DMS153 treated with DMSO at 0.1 percent for 48 hours (cell line): Measurements from ENCODE around the gene MRGPRE.

Source experiments
- DNase-seq: peaks from one replicate; lab custom pipeline; 2025; ENCODE audit not compliant: unreplicated experiment; lab: John Stamatoyannopoulos, UW

Gene MRGPRE

DNA sequence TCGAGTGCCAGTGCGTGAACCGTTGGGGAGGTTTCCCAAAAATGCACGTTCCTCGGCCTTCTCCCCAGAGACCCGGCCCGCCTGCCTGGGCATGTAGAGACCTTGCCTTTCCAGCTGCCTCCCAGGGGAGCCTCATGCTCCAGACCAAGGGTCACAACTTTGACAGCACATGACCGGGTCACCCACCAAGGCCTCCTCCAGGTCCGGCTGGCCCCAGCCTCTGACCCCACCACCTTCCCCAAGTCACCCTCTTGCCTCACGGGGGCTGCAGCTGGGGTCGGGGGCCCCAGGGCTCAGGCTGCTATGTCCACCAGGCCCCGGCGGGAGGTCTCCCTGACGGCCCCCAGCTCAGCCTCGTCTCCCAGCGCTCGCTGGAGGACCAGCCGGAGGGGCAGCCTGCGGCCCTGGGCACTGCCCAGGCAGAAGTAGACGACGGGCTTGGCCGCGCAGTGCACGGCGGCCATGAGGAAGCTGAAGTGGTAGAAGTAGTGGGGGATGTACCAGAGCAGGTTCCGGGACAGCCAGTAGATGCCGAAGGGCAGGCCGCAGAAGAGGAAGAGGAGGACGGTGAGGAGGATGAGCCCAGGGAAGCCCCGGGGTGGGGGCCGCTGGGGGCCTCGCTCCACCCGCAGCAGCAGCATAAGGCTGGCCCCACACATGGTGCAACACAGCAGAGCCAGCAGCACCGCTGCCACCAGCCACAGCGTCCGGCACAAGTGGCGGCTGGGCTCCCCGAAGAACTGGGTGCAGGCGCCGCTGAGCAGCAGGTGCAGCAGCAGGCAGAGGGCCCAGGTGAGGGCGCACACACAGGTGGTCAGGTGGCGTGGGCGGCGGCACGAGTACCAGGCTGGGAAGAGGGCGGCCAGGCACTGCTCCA lies 4.4 kb downstream of the MRGPRE start:
- DNase-seq: no peak

DNA sequence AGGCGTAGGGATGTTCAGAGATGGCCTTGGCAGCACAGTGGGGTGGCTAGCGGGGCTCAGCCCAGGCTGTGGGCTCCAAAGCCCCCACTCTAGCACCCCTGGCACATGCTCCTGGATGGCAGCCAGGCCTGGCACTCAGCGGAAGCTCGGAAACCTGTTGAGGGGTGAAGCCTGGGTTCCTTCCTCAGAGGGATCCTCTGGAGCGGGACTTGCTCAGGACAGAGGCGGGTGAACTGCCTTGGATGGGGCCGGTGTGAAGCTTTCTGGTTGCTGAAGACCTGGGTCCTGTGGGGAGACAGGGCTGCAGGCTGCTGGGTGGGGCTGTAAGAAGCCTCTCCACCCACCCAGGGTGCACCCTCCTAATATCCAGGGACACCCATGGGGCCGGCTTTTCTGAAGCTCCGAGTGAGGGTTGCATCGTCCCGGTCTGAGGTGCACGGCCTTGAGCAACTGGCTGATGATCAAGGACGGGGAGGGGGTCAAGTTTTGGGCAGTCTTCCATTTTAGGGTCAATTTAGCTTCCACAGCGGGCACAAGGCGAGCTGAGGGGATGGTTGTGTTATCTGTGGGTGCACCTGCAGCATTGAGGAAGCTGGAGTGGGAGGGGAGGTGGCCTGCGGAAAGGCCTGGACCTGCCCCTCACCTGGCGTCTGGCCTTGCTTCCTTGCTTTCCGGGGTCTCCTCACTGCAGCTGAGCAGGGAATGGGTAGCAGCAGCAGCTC lies 5.2 kb downstream of the MRGPRE start:
- no peak for DNase-seq

DNA sequence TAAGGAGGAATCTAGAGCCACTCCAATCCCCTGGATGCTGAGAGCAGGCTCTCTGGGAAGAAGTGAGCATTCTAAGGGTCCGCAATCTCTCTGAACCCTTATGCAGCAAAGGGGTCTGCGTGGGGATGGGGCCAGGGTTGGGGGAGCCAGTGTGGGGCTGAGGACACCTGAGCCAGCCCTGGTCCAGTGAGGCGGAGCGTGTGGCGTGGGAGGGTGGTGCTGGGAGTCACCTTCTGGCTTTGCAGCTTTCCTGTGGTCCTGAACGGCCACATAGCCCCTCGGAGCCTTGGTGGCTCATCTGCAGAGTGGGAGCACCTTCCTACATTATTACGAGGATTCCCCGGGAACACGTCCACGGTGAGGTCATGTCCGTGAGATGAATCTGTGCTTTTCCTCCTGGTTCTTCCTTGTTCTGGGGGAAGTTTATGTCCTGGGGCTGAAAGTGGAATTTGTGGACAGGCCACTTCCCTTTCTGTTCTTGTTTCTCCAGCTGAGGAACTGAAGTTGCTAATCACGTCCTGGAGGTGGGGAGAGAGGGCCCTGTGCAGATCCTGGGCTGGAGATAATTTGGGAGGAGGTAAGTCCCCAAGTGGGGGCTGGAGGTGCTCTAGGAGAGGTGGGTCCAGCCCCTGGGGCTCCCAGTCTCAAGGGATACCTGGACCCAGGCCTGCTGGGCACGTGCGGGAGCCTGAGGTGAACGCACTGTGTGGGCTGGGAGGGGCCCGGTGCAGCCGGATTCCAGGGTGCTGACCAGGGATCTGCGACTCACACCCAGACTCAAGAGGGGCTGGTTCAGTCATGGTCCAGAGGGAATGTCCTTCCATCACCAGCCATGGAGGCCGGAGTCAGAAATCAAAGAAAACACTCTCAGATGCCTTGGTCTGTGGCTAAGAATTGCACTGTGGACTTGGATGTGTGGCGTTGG lies 6.1 kb downstream of the MRGPRE start:
- no peak for DNase-seq

DNA sequence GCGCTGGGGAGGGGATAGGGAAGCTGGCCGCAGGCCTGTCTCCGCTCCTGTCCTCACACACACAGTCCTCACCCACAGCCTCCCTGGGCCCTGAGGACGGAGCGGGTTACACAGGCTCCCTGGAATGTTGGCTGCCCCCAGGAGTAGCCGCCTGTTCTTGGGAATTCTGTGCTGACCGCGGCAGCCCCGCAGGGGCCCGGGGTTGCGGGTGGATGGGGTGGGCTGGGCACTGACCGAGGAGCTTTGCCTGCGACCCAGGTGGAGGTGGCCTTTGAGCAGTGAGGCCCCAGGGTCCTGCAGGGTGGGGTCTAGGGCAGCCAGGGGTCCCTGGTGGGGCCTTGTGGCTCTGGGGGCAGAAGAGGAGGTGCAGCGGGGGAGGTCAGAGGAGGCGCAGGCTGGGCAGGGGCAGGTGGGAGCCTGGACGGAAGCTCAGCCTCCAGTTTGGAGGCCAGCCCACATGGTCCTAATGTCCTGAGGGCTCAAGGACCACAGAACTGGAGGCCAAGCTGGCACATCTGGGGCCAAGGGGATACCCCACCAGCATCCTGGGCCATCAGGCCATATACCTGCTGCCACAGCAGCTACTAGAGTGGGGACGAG lies 7.0 kb downstream of the MRGPRE start:
- DNase-seq: no peak

DNA sequence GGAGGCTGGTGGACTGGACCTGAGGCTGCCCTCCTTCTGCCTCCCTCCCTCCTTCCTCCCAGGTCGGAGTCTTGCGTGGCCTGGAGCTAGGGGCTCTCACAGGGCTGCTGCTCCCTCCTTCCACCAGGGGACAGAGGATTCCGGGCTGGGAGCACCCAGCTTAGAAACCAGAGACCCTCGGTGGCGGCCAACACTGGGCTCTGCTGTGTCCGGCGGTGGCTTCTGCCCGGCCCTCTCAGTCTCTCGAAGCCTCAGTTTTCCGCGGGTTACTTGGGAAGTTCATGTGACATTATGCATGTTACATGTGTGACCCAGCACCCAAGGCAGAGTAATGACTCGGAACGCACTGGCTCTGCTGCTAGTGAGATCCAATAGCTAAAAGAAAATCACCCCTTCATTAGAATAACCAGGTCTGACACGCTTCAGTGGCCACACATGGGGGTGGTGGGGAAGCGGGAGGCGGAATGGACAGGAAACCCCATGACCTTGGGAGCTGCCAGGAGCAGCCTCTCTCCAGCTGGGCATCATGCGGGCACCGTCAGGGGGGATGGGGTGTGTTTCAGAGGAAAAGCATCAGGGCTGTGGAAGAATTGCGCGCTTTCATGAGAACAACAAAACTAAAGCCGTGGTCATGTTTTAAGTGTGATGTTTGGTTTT lies 7.7 kb downstream of the MRGPRE start:
- no peak for DNase-seq

DNA sequence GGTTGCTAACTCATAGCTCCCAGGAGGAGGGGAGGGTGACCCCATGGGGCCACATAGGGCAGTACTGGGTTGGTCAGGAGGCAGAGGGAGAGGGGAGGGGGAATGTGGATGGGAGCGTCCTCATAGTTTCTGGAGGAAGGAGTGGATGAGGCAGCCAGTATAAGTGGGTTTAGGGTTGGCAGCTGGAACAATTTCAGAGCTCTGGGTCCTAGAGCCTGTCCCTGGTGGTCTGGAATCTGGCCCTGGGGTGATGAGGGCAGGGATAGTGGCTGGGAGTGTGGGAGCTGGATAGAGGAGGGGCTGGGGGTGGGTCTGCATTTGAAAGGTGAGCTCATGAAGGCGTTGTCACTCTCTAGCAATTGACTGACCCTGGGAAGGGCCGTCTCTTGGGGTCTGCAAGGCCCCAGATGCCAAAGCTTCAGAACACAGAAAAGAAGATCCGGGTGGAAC lies 8.3 kb downstream of the MRGPRE start:
- no peak for DNase-seq

DNA sequence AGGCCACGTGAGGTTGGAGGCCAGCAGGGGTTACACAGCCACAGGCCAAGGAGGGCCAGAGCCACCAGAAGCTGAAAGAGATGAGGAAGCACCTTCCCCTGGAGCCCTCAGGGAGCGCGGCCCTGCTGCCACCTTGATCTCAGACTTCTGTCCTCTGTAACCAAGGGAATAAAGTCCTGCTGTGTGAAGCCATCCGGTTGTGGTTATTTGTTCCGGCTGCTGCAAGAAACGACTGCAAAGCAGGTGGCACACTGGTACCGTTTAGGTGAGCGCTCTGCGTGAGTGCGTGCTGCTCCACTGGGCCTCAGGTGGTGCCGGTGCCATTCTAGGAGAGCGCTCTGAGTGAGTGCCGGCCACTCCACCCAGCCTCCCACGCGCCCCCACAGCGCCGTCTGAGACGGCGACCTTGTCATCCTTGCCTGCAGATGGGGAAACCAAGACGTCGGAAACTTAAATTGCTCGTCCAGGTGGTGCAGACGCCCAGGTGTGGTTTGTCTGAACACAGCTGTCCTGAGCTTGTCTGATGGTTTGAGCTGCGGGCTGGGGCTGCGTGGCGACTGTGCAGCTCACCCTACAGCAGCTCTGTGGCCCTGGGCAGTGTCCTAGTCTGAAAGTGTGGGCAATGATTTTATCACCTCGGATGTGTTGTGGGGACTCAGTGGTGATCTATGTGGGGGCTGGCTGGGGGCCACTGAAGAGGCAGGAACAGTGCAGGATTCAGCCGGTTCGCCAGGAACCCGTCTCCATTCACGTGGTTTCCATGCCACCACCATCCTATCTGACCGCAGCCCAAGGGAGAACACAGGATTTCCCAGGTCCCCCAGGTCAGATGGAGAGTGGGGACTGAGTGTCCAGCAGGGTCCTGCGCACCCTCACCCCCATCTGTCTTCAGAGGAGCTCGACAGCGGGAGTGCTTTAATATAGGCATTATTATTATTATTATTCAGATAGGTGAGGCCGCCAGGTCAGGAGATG lies 9.0 kb downstream of the MRGPRE start:
- no peak for DNase-seq

DNA sequence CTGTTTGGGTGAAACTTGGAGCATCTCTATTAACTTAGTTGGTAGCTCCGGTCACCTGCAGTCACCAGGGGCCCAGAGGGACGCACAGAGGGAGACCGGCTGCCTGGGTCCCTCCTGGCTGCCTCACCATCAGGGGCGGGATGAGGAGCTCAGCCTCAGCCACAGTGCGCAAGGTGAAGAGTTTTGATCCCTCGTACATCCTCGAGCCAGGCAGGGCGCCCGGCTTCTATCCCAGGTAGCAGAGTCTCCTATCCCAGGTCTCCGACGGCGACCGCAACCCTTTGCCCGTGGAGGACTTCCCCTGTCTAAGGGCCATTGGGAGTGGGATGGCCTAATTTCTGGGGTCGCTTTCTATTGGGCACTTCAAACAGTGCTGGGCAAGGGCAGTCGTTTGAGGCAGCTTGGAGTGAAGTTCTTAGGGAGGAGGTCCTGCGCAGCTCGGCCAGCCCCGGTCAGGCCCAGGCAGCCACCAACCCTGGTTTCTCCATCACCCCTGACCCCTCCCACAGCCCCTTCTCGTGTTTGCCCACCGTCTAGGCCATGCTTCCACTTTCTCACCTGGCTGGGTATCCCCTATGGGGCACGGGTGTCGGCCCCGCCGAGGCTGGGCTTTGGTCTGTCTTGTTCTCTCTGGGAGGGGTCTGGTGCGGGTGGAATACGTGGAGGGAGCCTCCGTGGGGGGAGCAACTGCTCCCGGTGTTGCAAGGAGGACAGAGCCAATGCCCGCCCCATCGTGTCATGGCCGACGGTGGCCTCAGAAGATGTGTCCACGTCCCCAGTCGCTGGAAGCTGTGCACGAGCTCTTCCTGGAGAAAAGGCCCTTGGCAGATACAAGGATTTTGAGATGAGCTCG lies 10.0 kb downstream of the MRGPRE start:
- DNase-seq: no peak

DNA sequence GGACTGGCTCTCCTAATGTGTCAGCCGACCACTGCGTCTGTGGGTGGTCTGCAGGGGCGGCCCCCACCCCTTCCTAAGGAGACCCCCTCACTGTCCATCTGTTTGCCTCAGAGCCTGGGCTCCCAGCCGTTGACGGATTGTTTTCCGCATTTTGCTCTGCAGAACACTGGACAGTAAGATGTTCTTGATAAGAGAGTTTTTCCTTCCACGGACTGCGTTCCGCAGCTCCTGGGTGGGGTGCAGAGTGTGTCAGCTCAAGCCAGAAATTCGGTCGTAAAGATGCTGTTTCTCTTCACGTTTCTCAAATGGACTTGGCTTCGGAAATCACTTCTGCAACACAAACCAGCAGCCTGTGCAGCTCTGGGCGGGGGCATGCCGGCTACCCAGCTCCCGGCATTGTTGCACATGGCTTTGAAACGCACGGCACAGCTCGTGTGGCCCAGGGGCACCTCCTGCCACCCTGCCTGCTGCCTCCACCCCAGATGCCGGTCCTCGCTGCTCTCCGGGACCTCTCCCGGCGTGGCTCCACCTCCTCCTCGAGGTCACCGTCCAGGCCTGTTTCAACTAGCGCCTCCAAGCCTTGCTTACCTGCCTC lies 10.7 kb downstream of the MRGPRE start:
- no peak for DNase-seq

DNA sequence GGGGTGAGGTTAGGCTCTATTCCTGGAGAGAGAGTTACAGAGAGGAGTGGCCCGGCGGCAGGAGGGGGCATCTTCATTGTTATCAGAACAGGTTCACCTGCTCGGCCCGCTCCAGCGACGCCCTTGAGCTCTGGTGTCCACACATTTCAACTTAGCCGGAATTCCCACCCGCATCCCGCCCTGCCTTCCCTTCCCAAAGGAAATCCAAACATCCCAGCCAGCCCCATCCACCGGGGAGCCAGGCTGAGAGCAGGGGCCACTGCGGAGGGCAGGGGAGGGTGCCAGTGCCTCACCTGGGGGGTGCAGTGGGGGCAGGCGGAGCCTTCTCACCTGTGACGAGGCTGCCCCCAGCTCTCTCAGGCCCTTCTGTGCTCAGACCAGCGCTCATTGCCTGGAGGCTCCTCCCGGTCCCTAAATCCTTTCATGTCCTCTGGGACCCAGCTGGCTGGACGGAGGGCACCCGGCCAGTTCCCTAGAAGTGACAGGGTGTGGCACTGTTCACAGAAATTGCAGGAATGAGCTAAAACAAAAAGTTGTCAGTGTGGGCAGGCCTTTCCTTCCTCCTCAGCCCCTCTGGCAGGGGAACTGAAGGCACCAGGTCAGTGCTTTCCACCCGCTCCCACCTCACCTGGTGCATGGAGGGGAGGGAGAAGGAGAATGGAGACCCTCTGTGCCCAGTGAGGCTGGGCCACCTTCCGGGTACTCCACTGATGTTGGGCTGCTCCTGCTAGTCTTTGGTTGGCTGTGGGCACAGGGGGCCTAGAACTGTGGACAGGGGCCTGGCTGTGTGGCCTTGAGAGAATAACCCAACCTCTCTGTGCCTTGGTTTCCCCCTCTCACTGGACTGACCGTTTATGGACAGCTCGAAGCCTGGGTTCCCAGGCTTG lies 11.5 kb downstream of the MRGPRE start:
- no peak for DNase-seq

DNA sequence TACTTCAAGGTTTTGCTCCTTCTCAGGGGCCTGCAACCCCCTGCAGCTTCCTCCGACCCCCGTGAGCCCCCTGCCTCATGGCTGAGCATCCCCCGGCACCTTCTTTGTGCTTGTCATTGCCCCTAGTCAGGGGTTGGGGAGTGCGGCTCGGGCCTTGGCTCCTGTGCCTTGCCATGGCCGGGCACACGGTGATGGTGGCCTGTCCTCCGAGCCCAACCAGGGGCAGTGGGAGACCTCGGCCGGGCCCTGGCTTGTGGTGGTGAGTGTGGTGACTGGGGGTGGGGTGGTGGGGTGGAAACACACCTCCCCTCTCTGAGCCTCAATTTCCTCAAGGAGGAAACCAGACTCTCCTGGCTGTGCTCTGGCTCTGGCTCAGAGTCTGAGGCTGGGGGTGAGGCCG lies 12.1 kb downstream of the MRGPRE start:
- no peak for DNase-seq

DNA sequence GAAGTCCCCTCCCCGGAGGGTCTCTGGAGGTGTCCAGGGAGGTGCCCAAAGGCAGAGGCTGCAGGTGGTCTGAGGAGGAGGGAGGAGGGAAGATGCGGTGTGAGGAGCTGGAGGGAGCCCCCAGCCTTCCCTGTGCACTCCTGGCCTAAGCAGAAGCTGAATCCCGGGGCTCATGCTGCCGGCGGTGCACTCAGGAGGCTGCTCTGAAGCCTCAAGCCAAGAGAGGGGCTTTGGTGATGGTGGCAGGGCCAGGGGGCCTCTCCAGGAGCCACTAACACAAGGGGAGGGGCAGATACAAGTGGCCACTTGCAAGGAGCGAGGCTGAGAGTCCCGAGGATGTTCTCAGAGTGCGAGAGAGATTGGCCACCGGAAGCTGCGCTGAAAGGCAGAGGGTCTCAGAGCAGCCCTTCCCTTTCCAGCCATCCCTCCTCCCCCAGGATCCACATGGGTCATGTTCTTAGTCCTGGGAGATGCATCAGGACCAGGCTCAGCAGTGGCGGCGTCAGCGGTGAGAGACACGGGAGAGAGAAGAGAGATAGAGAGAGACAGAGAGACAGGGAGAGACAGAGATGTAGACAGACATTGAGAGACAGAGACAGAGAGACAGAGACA lies 12.8 kb downstream of the MRGPRE start:
- no peak for DNase-seq

DNA sequence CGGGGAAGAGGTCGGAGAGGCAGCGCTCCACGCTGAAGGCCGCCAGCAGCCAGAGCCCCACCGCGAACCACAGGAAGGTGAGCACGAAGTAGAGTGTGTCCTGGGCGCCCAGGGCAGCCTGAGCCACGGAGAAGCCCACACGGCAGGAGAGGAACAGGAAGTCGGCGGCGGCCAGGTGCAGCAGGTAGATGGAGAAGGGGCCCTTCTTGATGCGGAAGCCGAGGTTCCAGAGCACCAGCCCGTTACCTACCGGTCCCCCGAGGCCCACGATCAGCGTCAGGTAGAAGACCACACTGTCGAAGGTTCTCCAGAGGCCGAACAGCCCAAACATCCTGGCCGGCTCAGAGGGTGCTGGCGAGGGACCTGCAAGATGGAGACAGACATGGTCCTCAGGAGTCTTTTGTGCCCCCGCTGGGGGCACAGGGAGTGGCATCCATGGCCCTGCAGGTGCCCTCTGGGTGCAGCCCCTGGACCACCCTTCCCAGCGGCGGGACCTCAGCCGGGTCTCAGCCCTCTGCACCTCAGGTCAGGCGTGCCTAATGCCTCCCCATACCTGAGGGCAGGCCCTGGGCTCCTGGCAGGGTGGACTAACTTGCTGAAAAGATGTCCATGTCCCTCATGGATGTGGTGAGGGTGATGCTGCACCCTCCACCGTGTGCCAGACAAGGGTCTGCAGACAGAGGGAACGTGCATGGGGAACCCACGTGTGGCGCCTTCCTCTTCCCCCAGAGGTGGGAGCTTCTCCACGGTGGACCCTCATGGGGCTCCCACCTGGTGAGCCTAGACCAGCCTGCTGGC lies 13.5 kb downstream of the MRGPRE start, which contains the start of gene MRGPRG:
MRGPRG (minus strand) TSS at position 331 of the 798 bp plus-strand sequence; CDS start at position 331, 0 bp downstream.
- DNase-seq: no peak

DNA sequence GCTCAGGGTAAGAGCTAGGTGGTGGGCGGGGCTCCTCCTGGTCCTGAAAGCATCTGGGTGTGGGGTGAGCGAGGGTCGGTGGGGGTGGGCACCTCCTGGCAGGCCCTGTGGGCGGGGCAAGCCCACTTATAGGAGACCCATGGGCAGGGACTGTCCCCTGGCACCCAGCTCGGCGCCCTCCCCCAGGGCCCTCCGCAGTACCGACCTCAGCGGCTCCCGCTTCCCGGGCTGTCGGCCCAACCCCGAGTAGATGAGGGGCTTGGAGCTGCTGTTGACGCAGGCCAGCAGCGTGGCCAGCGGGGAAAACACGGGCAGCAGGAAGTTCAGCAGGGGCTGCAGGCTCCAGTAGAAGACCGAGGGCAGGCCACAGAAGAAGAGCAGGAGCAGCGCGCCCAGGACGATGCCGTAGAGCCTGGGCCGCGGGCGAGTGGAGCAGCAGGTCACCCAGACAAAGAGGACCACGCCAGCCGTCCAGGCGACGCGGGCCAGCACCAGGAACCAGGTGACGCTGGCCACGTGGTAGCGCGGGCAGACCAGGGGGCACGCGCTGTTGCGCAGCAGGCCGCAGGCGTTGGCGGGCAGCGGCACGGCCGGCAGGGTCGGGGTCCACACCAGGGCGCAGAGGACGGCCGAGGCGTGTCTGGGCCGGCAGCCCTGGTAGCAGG lies 14.3 kb downstream of the MRGPRE start:
- no peak for DNase-seq

DNA sequence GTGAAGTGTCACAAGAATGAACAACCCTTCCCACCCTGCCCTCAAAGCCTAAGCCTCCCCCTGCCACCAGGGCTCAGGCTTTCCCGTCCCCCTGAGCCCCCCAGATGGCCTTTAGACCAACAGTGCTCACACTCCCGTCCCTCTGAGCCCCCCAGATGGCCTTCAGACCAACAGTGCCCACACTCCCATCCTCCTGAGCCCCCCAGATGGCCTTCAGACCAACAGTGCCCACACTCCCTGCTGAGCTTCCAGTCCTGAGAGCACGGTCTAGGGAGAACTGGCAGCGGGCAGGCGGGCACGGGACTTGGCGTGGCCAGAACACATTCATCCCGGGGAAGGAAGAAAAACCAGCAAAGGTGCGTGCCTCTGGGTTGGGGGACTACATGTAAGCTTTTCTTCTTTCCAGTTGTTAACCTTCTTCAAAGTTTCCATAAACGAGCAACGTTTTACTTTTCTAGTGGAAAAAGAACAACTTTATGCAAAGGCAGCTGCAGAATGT lies 16.1 kb downstream of the MRGPRE start:
- no peak for DNase-seq
